GM10266 (cell line): ENCODE results near the gene SMIM22.
A peak's percentile ranks its signal among the peaks of the same experiment; 100 is the strongest.

Experiments
- DNase-seq: peaks from one replicate; pipeline ENCODE4 v3.0.0; 2012; ENCODE audit errors: extremely low spot score
- CTCF ChIP-seq: IDR thresholded peaks from 2 replicates; pipeline ENCODE4 v1.5.1; 2012; ENCODE audit warnings: mild to moderate bottlenecking, low read depth; ENCODE audit not compliant: control insufficient read depth, insufficient read depth; ENCODE audit errors: missing control alignments

SMIM22 gene

GRCh38 chr16:4763791-4764190 lies 31.4 kb upstream of the SMIM22 start:
- no peak for DNase-seq
- TF ChIP-seq CTCF = no peak

- no peak for TF ChIP-seq CTCF
- no peak for DNase-seq
These were observed 29.4 kb upstream of the SMIM22 start for GRCh38 chr16:4765511-4766474.

GRCh38 chr16:4766875-4767628 lies 28.1 kb upstream of the SMIM22 start, which contains the start of gene ZNF500:
TSS of gene ZNF500 (minus strand) at chr16:4767162. CDS start at chr16:4765978, 1,184 bp downstream.
- DNase-seq = peak; percentile 97
- TF ChIP-seq CTCF = no peak

GRCh38 chr16:4767872-4768548 lies 27.2 kb upstream of the SMIM22 start:
- no peak for TF ChIP-seq CTCF
- no peak for DNase-seq

GRCh38 chr16:4768549-4769305 lies 26.4 kb upstream of the SMIM22 start:
- peak; percentile 97 for DNase-seq
- no peak for TF ChIP-seq CTCF

GRCh38 chr16:4769306-4769638 lies 25.9 kb upstream of the SMIM22 start:
- DNase-seq = no peak
- TF ChIP-seq CTCF = no peak
